HepG2 (cell line): ENCODE data around the gene AGK. TPM values are rescaled to one million over a fixed set of nuclear protein-coding genes. Genes with fewer than 3 reads are reported as not detected.
A peak's percentile ranks its signal among the peaks of the same experiment; 100 is the strongest.

ENCODE experiments used
- ATAC-seq: fragments of 200-7000 bp; cut with Tn5 transposase; 3 replicates; pipeline ENCODE4 v1.9.1; 2020; ENCODE audit warnings: mild to moderate bottlenecking, moderate library complexity
- BruUV-seq: library from RNA; stranded (reverse); fragments of 400-500 nt; replicated peaks from 2 replicates; lab custom pipeline; 2021; lab: Mats Ljungman, UMichigan
- CTCF ChIA-PET: fragments of 300-600 bp; formaldehyde crosslinking; extraction: SDS; loops from one replicate; lab custom pipeline; 2021; ENCODE audit warnings: low total read pairs, inconsistent platforms, low intra/inter-chr PET ratio; lab: Yijun Ruan, JAX
- POLR2A ChIA-PET: fragments of 350-600 bp; sonication (Branson Sonifier 250); formaldehyde crosslinking; loops from one replicate; lab custom pipeline; 2020; ENCODE audit warnings: antibody characterized with exemption, inconsistent platforms; lab: Yijun Ruan, JAX
- DNase-seq: peaks from one replicate; pipeline ENCODE4 v3.0.0-alpha.2; 2015; ENCODE audit warnings: low spot score
- FAIRE-seq: peaks from 3 replicates; lab custom pipeline; 2011; peaks lifted over from hg19 to GRCh38; lab: Jason Lieb, UNC
- H2AFZ ChIP-seq: one replicate; pipeline ENCODE4 v1.6.1; 2011; ENCODE audit warnings: low read length, inconsistent platforms
- H3K27ac ChIP-seq: fragments of 300-600 bp; 3 replicates; pipeline ENCODE4 v1.8.0; 2011; ENCODE audit warnings: mixed run types, mild to moderate bottlenecking, mixed read lengths, low read length, inconsistent platforms; ENCODE audit not compliant: insufficient read depth; ENCODE audit errors: extremely low read length
- H3K27me3 ChIP-seq, 2 experiments: fragments of 200-600 bp in 1 of 2; 2 replicates in 1 of 2; 3 replicates in 1 of 2; pipeline versions ENCODE4 v1.6.0 to v1.8.0; 2011; ENCODE audit warnings: low read length in 2 of 2, mild to moderate bottlenecking in 2 of 2, moderate library complexity in 2 of 2, inconsistent platforms in 1 of 2; ENCODE audit not compliant: insufficient read depth in 2 of 2, control insufficient read depth in 1 of 2
- H3K36me3 ChIP-seq, 2 experiments: fragments of 200-600 bp in 1 of 2; replicated peaks in 1 of 2; 2 replicates in 1 of 2; 3 replicates in 1 of 2; pipeline versions ENCODE4 v1.5.1 to v1.8.0; 2011; ENCODE audit warnings: low read length in 2 of 2, inconsistent platforms in 1 of 2; ENCODE audit not compliant: insufficient read depth in 2 of 2, control insufficient read depth in 1 of 2
- H3K4me1 ChIP-seq: 2 replicates; pipeline ENCODE4 v1.5.1; 2012; ENCODE audit warnings: low read length, inconsistent platforms; ENCODE audit not compliant: insufficient read depth
- H3K4me2 ChIP-seq: 2 replicates; pipeline ENCODE4 v1.6.0; 2011; ENCODE audit warnings: low read depth, low read length, inconsistent platforms
- H3K4me3 ChIP-seq, 3 experiments: fragments of 200-600 bp in 1 of 3; sonication (generic), shearing (Covaris generic) in 1 of 3; replicated peaks in 1 of 3; 2 replicates each; pipeline ENCODE4 v1.5.1; 2011 to 2016; ENCODE audit warnings: low read length in 3 of 3, inconsistent platforms in 2 of 3, low read depth in 2 of 3, mild to moderate bottlenecking in 2 of 3, control low read depth in 1 of 3, mixed read lengths in 1 of 3; ENCODE audit not compliant: insufficient read depth in 1 of 3
- H3K79me2 ChIP-seq: one replicate; pipeline ENCODE4 v1.6.1; 2011; ENCODE audit warnings: low read length, inconsistent platforms; ENCODE audit not compliant: insufficient read depth
- H3K9ac ChIP-seq: 2 replicates; pipeline ENCODE4 v1.6.0; 2011; ENCODE audit warnings: mild to moderate bottlenecking, low read depth, low read length, inconsistent platforms; ENCODE audit not compliant: insufficient read depth
- H3K9me3 ChIP-seq: 2 replicates; pipeline ENCODE4 v1.5.1; 2012; ENCODE audit warnings: mild to moderate bottlenecking, low read length
- H4K20me1 ChIP-seq: 2 replicates; pipeline ENCODE4 v1.6.0; 2011; ENCODE audit warnings: inconsistent platforms, mild to moderate bottlenecking, low read length, moderate library complexity; ENCODE audit not compliant: insufficient read depth
- AFF4 ChIP-seq: sonication (generic); formaldehyde crosslinking; IDR thresholded peaks from 2 replicates; pipeline ENCODE4 v1.4.0; 2020; ENCODE audit warnings: missing genetic modification reagents
- HNF1B ChIP-seq: sonication (generic); formaldehyde crosslinking; IDR thresholded peaks from 2 replicates; pipeline ENCODE4 v1.5.1; 2020; ENCODE audit warnings: mild to moderate bottlenecking, moderate library complexity, missing genetic modification reagents
- KDM5A ChIP-seq: fragments of 200-600 bp; sonication (generic); IDR thresholded peaks from 2 replicates; pipeline ENCODE4 v1.7.0; 2018; ENCODE audit warnings: antibody characterized with exemption, mild to moderate bottlenecking, low read length, borderline replicate concordance
- KLF11 ChIP-seq: IDR thresholded peaks from 2 replicates; pipeline ENCODE4 v1.6.1; 2016; ENCODE audit warnings: missing compliant biosample characterization
- NRL ChIP-seq: sonication (generic); formaldehyde crosslinking; IDR thresholded peaks from 2 replicates; pipeline ENCODE4 v1.5.0; 2020; ENCODE audit warnings: missing genetic modification reagents, mild to moderate bottlenecking, moderate library complexity, borderline replicate concordance
- ZFP90 ChIP-seq: sonication (generic); formaldehyde crosslinking; IDR thresholded peaks from 2 replicates; pipeline ENCODE4 v1.8.0; 2022; ENCODE audit warnings: missing genetic modification reagents, mild to moderate bottlenecking, inconsistent platforms, borderline replicate concordance
- ZNF383 ChIP-seq: sonication (generic); formaldehyde crosslinking; IDR thresholded peaks from 2 replicates; pipeline ENCODE4 v1.4.0; 2020; ENCODE audit warnings: missing genetic modification reagents, mild to moderate bottlenecking, borderline replicate concordance
- WGBS: methylation state at CpG from one replicate; pipeline ENCODE4 v1.1.6; 2017; ENCODE audit warnings: low lambda C conversion rate; 5-methylcytosine and 5-hydroxymethylcytosine counted together
- in situ Hi-C: cut with HindIII; loops from 2 replicates; pipeline ENCODE4 v1.10.0; 2017; ENCODE audit warnings: low pct_unique_long_range_greater_than_20kb; ENCODE audit not compliant: extremely low pct_ligation_motif_present
- intact Hi-C: fragments of 100-400 bp; cut with micrococcal nuclease; formaldehyde crosslinking; loops from one replicate; pipeline ENCODE4 v1.10.0; 2022; ENCODE audit not compliant: unreplicated experiment
- polyA plus RNA-seq, 8 experiments: library from polyadenylated mRNA; depleted of rRNA in 3 of 8; stranded (reverse) in 7 of 8; unstranded in 1 of 8; fragments of >200 nt; fragmentation: Illumina TruSeq in 4 of 8; extraction: Trizol in 4 of 8; gene quantifications; 2 replicates each; pipeline versions ENCODE4 v1.2.1 to v1.2.3, GENCODE V29; 2011 to 2016; ENCODE audit warnings: low read depth in 4 of 8, missing spikeins in 1 of 8, mixed read lengths in 1 of 8; ENCODE audit not compliant: insufficient read depth in 1 of 8
- total RNA-seq, 5 experiments: library from RNA; depleted of rRNA; stranded (reverse); fragments of >200 nt; fragmentation: Illumina TruSeq; extraction: Trizol; gene quantifications; 2 replicates each; pipeline ENCODE4 v1.2.3, GENCODE V29; 2016; ENCODE audit warnings: low read depth in 1 of 5

Gene AGK
- total and polyA plus RNA-seq, 2 of the 13 experiments (the other 11 are each of a cell fraction or from before 2014, with no cell fraction given): 23.7 to 30.1 TPM

- in situ Hi-C loops (no loop called here), intact Hi-C loops (loop anchor here (1.0 kb wide), 1 partner anchor 188 kb away; the partner anchor contains the start of gene SSBP1)
- H3K4me1 ChIP-seq: peaks cover 17% of the 10 kb centered on the region
- peak overlapping the region; percentile 84 to 98 (median 84) for H3K4me3 ChIP-seq
- peaks cover 5% of the 10 kb centered on the region for H3K79me2 ChIP-seq
- H4K20me1 ChIP-seq: no peaks in the 10 kb centered on the region
- H3K36me3 ChIP-seq: peaks cover 0 to 7% of the 10 kb centered on the region in 2 experiments; a peak in 1 of 5 replicates
- peak overlapping the region; percentile 77 for H3K9ac ChIP-seq
- peak overlapping the region; percentile 92 for H3K4me2 ChIP-seq
- CTCF ChIA-PET: no interaction called here
- ATAC-seq: peak; percentile 21
- POLR2A ChIA-PET: interaction anchor here (1.0 to 1.8 kb wide), 3 partner anchors 151 to 536 kb away, joined by 5 to 6 read pairs (median 5); partner anchors contain the start of genes DENND11, MRPS33 and SSBP1
- no peaks in the 10 kb centered on the region; a peak in 1 of 5 replicates for H3K27me3 ChIP-seq
- no peak for DNase-seq
- peak overlapping the region; percentile 90 for H2AFZ ChIP-seq
- no peaks in the 10 kb centered on the region for H3K9me3 ChIP-seq
- H3K27ac ChIP-seq: no peak overlapping the region
- TF ChIP-seq NRL (CRISPR knock-in tag) (no peak), ZFP90 (CRISPR knock-in tag) (0 out of 2 replicates have a peak, but pooled peaks have one; percentile 6)
- FAIRE-seq: no peak
- BruUV-seq: no TSS peak
- 71% methylated on average over 18 of the region's 18 CpGs for WGBS
Observed at GRCh38 chr7:141550386-141551093, 670 bp upstream of the AGK start.

- peaks cover 0 to 15% of the 10 kb centered on the region in 2 experiments; a peak in 2 of 5 replicates for H3K36me3 ChIP-seq
- peak overlapping the region; percentile 37 for H2AFZ ChIP-seq
- no peak for DNase-seq
- intact Hi-C loops (loop anchor here (1.0 kb wide), 1 partner anchor 187 kb away; the partner anchor contains the start of gene SSBP1), in situ Hi-C loops (no loop called here)
- H3K4me2 ChIP-seq: peak overlapping the region; percentile 92
- no peaks in the 10 kb centered on the region for H3K9me3 ChIP-seq
- H3K9ac ChIP-seq: peak overlapping the region; percentile 77
- peaks cover 5% of the 10 kb centered on the region for H3K79me2 ChIP-seq
- BruUV-seq: TSS peak; percentile 66
- CTCF ChIA-PET: no interaction called here
- FAIRE-seq: peak; percentile 26
- POLR2A ChIA-PET: interaction anchor here (0.6 to 1.8 kb wide), 5 partner anchors 9 to 537 kb away, joined by 3 to 6 read pairs (median 5); partner anchors contain the start of genes DENND11, MRPS33 and SSBP1
- H4K20me1 ChIP-seq: no peaks in the 10 kb centered on the region
- no peak; the same call in 2 of the 3 replicates for ATAC-seq
- TF ChIP-seq KLF11 (CRISPR knock-in tag) (no peak), AFF4 (0 out of 2 replicates have a peak, but pooled peaks have one; percentile 12), KDM5A (peak; percentile 16; the same call in 1 of the 2 replicates), HNF1B (CRISPR knock-in tag) (0 out of 2 replicates have a peak, but pooled peaks have one; percentile 11), ZNF383 (CRISPR knock-in tag) (no peak)
- H3K27me3 ChIP-seq: no peaks in the 10 kb centered on the region; a peak in 1 of 5 replicates
- H3K27ac ChIP-seq: no peak overlapping the region
- 32% methylated on average over 3 of the region's 4 CpGs for WGBS
- peak overlapping the region; percentile 84 to 98 (median 84) for H3K4me3 ChIP-seq
- H3K4me1 ChIP-seq: peaks cover 17% of the 10 kb centered on the region
Observed at GRCh38 chr7:141551782-141552181, 572 bp downstream of the AGK start.
